ENCODE data around the gene NEK7.

Gene NEK7

DNA sequence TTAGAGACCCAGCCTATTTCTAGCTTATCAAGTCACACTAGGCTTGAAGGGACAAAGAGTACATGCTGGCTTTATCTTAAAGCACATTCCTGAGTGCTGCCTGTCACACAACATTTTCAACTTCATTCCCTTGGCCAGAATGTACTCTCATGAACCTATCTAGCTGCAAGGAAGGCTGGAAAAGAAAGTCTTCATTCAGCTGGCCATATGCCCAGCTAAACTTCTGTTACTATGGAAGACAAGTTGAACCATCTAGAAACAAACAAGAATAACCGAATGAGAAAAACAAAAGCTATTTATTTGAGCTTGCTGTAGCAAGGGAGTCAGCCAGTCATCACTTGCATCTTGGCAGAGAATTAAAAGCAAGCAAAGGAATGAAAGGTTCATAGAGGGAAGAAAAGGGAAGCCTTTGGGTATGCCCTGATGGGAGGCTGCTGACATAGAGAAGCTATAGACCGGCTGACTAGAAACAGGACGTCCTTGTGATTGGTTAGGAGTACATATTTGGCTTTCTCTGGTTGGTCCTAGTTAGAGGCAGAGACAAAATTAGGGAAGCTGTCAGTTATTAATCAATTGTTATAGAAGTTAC lies 108.4 kb downstream of the NEK7 start:
- H3K27ac ChIP-seq (ENCODE audit: low read depth, low read length): no peak overlapping the region
- no peaks in the 10 kb centered on the region for H3K27me3 ChIP-seq (ENCODE audit: control insufficient read depth in 1 of 2, insufficient read depth in 2 of 2, low read length in 2 of 2)
- H3K4me3 ChIP-seq (ENCODE audit: low read depth in 1 of 2, low read length in 2 of 2): no peak overlapping the region
- peaks cover 13% of the 10 kb centered on the region for H3K36me3 ChIP-seq (ENCODE audit: insufficient read depth, low read length)
- no peak overlapping the region for H3K9ac ChIP-seq (ENCODE audit: low read length)
- no peaks in the 10 kb centered on the region for H3K4me1 ChIP-seq (ENCODE audit: insufficient read depth, low read length)
- no peaks in the 10 kb centered on the region for H3K9me3 ChIP-seq (ENCODE audit: low read length)

- no peak overlapping the region for H3K27ac ChIP-seq (ENCODE audit: low read depth, low read length)
- no peak overlapping the region for H3K9ac ChIP-seq (ENCODE audit: low read length)
- H3K4me1 ChIP-seq (ENCODE audit: insufficient read depth, low read length): no peaks in the 10 kb centered on the region
- peaks cover 13% of the 10 kb centered on the region for H3K36me3 ChIP-seq (ENCODE audit: insufficient read depth, low read length)
- H3K9me3 ChIP-seq (ENCODE audit: low read length): no peaks in the 10 kb centered on the region
- H3K4me3 ChIP-seq (ENCODE audit: low read depth in 1 of 2, low read length in 2 of 2): no peak overlapping the region
- no peaks in the 10 kb centered on the region for H3K27me3 ChIP-seq (ENCODE audit: control insufficient read depth in 1 of 2, insufficient read depth in 2 of 2, low read length in 2 of 2)
Observed at GRCh38 chr1:198267056-198267455, 110.3 kb downstream of the NEK7 start.

- no peak overlapping the region for H3K9ac ChIP-seq (ENCODE audit: low read length)
- H3K4me1 ChIP-seq (ENCODE audit: insufficient read depth, low read length): no peaks in the 10 kb centered on the region
- H3K9me3 ChIP-seq (ENCODE audit: low read length): no peaks in the 10 kb centered on the region
- peaks cover 13% of the 10 kb centered on the region for H3K36me3 ChIP-seq (ENCODE audit: insufficient read depth, low read length)
- no peaks in the 10 kb centered on the region for H3K27me3 ChIP-seq (ENCODE audit: control insufficient read depth in 1 of 2, insufficient read depth in 2 of 2, low read length in 2 of 2)
- H3K27ac ChIP-seq (ENCODE audit: low read depth, low read length): no peak overlapping the region
- no peak overlapping the region for H3K4me3 ChIP-seq (ENCODE audit: low read depth in 1 of 2, low read length in 2 of 2)
Observed at GRCh38 chr1:198267921-198268320, 111.1 kb downstream of the NEK7 start.

GRCh38 chr1:198268784-198269645 lies 112.2 kb downstream of the NEK7 start:
- Histone ChIP-seq H3K27me3 (ENCODE audit: control insufficient read depth in 1 of 2, insufficient read depth in 2 of 2, low read length in 2 of 2) (no peaks in the 10 kb centered on the region), H3K9me3 (ENCODE audit: low read length) (no peaks in the 10 kb centered on the region), H3K9ac (ENCODE audit: low read length) (no peak overlapping the region), H3K4me1 (ENCODE audit: insufficient read depth, low read length) (no peaks in the 10 kb centered on the region), H3K4me3 (ENCODE audit: low read depth in 1 of 2, low read length in 2 of 2) (no peak overlapping the region), H3K36me3 (ENCODE audit: insufficient read depth, low read length) (peaks cover 12% of the 10 kb centered on the region), H3K27ac (ENCODE audit: low read depth, low read length) (no peak overlapping the region)

- no peak overlapping the region for H3K27ac ChIP-seq (ENCODE audit: low read depth, low read length)
Observed at GRCh38 chr1:198269646-198269940, 112.8 kb downstream of the NEK7 start.

DNA sequence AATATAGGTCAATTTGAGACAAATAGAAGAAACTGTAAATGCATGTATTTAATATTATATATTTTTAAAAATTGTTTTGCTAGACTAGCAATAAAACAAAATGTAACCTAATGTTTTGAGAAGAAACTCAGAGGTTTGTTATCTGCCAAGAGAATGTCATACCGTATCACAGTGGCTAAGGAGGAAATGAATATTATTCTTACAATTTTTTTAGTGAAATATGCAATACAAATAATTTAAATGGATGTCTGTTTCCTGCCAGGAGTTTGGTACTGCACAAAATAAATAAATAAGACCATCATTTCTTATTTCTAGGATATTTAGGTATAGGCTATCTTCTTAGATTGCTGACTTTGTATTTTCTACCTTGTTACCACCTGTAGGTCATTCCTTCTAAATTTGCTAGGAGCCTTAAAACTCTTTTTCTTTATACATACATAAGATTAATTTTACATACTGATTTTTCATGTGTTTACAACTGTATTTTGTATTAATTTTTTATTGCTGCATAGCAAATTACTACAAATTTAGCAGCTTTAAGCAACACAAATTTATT lies 113.6 kb downstream of the NEK7 start:
- no peak overlapping the region for H3K9ac ChIP-seq (ENCODE audit: low read length)
- no peaks in the 10 kb centered on the region for H3K4me1 ChIP-seq (ENCODE audit: insufficient read depth, low read length)
- no peaks in the 10 kb centered on the region for H3K9me3 ChIP-seq (ENCODE audit: low read length)
- H3K4me3 ChIP-seq (ENCODE audit: low read depth in 1 of 2, low read length in 2 of 2): no peak overlapping the region
- peaks cover 3% of the 10 kb centered on the region for H3K36me3 ChIP-seq (ENCODE audit: insufficient read depth, low read length)
- no peak overlapping the region for H3K27ac ChIP-seq (ENCODE audit: low read depth, low read length)
- H3K27me3 ChIP-seq (ENCODE audit: control insufficient read depth in 1 of 2, insufficient read depth in 2 of 2, low read length in 2 of 2): no peaks in the 10 kb centered on the region

More at GRCh38 chr1:198269646-198269940, 112.8 kb downstream of the NEK7 start:
- Histone ChIP-seq H3K4me1 (ENCODE audit: insufficient read depth, low read length) (no peaks in the 10 kb centered on the region), H3K9me3 (ENCODE audit: low read length) (no peaks in the 10 kb centered on the region), H3K36me3 (ENCODE audit: insufficient read depth, low read length) (peaks cover 8% of the 10 kb centered on the region), H3K9ac (ENCODE audit: low read length) (no peak overlapping the region), H3K4me3 (ENCODE audit: low read depth in 1 of 2, low read length in 2 of 2) (no peak overlapping the region), H3K27me3 (ENCODE audit: control insufficient read depth in 1 of 2, insufficient read depth in 2 of 2, low read length in 2 of 2) (no peaks in the 10 kb centered on the region)

GRCh38 chr1:198271467-198271866 lies 114.7 kb downstream of the NEK7 start:
- no peaks in the 10 kb centered on the region for H3K36me3 ChIP-seq (ENCODE audit: insufficient read depth, low read length)
- H3K4me1 ChIP-seq (ENCODE audit: insufficient read depth, low read length): no peaks in the 10 kb centered on the region
- no peak overlapping the region for H3K9ac ChIP-seq (ENCODE audit: low read length)
- H3K9me3 ChIP-seq (ENCODE audit: low read length): no peaks in the 10 kb centered on the region
- H3K27me3 ChIP-seq (ENCODE audit: control insufficient read depth in 1 of 2, insufficient read depth in 2 of 2, low read length in 2 of 2): no peaks in the 10 kb centered on the region
- H3K27ac ChIP-seq (ENCODE audit: low read depth, low read length): no peak overlapping the region
- H3K4me3 ChIP-seq (ENCODE audit: low read depth in 1 of 2, low read length in 2 of 2): no peak overlapping the region

- Histone ChIP-seq H3K27me3 (ENCODE audit: control insufficient read depth in 1 of 2, insufficient read depth in 2 of 2, low read length in 2 of 2) (no peaks in the 10 kb centered on the region), H3K9me3 (ENCODE audit: low read length) (no peaks in the 10 kb centered on the region), H3K36me3 (ENCODE audit: insufficient read depth, low read length) (no peaks in the 10 kb centered on the region), H3K4me1 (ENCODE audit: insufficient read depth, low read length) (no peaks in the 10 kb centered on the region), H3K27ac (ENCODE audit: low read depth, low read length) (no peak overlapping the region), H3K9ac (ENCODE audit: low read length) (no peak overlapping the region), H3K4me3 (ENCODE audit: low read depth in 1 of 2, low read length in 2 of 2) (no peak overlapping the region)
Observed at GRCh38 chr1:198272492-198272891, 115.7 kb downstream of the NEK7 start.

DNA sequence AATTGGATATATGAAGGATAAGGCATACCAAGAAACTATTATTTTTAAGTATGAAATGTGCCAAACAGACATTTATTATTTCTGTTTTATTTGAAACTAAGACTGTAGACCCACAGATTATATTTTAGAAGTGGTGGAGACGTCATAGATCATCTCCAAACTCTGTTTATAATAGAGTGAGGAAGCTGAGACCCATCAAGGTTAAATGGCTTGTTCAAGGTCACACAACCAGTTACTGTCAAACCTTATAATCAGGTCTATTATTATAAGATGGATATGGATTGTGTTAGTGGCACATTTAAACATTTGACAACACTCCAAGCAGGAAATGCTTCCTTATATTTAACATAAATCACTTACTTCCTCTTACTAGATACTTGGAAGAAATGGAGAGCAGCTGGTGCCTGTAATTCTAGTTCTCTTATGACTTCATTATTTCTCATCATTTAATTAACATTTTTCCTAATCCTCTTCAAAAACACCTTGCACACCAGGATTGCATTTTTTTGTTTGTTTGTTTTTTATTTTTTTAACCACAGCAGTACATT lies 117.0 kb downstream of the NEK7 start:
- Histone ChIP-seq H3K27ac (ENCODE audit: low read depth, low read length) (no peak overlapping the region), H3K4me3 (ENCODE audit: low read depth in 1 of 2, low read length in 2 of 2) (no peak overlapping the region), H3K36me3 (ENCODE audit: insufficient read depth, low read length) (no peaks in the 10 kb centered on the region), H3K9ac (ENCODE audit: low read length) (no peak overlapping the region), H3K9me3 (ENCODE audit: low read length) (no peaks in the 10 kb centered on the region), H3K4me1 (ENCODE audit: insufficient read depth, low read length) (no peaks in the 10 kb centered on the region), H3K27me3 (ENCODE audit: control insufficient read depth in 1 of 2, insufficient read depth in 2 of 2, low read length in 2 of 2) (no peaks in the 10 kb centered on the region)

DNA sequence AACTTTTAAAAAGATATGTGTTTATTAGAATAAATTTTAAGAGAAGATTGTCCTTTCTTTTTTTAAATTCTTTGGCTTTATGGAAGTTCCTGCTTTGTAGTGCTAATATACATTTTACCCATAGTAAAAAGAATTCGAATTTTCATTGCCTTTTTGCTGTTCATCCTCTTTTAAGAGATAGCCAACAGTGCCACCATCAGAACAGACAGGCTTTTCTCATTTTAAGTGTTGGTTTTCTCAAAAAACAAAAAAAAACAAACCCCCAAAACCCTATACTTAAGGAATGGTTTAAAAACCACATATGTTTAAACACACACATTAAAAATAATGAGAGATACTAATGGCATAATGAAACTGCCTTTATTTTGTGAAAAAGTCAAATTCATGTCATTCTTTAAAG lies 118.8 kb downstream of the NEK7 start:
- no peaks in the 10 kb centered on the region for H3K27me3 ChIP-seq (ENCODE audit: control insufficient read depth in 1 of 2, insufficient read depth in 2 of 2, low read length in 2 of 2)
- no peaks in the 10 kb centered on the region for H3K9me3 ChIP-seq (ENCODE audit: low read length)
- H3K4me3 ChIP-seq (ENCODE audit: low read depth in 1 of 2, low read length in 2 of 2): no peak overlapping the region
- H3K36me3 ChIP-seq (ENCODE audit: insufficient read depth, low read length): no peaks in the 10 kb centered on the region
- H3K4me1 ChIP-seq (ENCODE audit: insufficient read depth, low read length): no peaks in the 10 kb centered on the region
- H3K27ac ChIP-seq (ENCODE audit: low read depth, low read length): no peak overlapping the region
- H3K9ac ChIP-seq (ENCODE audit: low read length): no peak overlapping the region

- Histone ChIP-seq H3K36me3 (ENCODE audit: insufficient read depth, low read length) (no peaks in the 10 kb centered on the region), H3K4me1 (ENCODE audit: insufficient read depth, low read length) (no peaks in the 10 kb centered on the region), H3K27ac (ENCODE audit: low read depth, low read length) (no peak overlapping the region), H3K9me3 (ENCODE audit: low read length) (no peaks in the 10 kb centered on the region), H3K4me3 (ENCODE audit: low read depth in 1 of 2, low read length in 2 of 2) (no peak overlapping the region), H3K9ac (ENCODE audit: low read length) (no peak overlapping the region), H3K27me3 (ENCODE audit: control insufficient read depth in 1 of 2, insufficient read depth in 2 of 2, low read length in 2 of 2) (no peaks in the 10 kb centered on the region)
Observed at GRCh38 chr1:198276241-198276640, 119.4 kb downstream of the NEK7 start.
